Measurements from ENCODE around the gene NRG2.

- no peak for TF ChIP-seq GABPA (IDR thresholded peaks at IDR 0.05; ENCODE audit: low read depth)
- TF ChIP-seq CTCF (IDR thresholded peaks at IDR 0.05; ENCODE audit: insufficient read depth, low read length), result no peak
- TF ChIP-seq POLR2AphosphoS5 (IDR thresholded peaks at IDR 0.05; ENCODE audit: low read depth), result no peak
- TF ChIP-seq, protein P1, sequence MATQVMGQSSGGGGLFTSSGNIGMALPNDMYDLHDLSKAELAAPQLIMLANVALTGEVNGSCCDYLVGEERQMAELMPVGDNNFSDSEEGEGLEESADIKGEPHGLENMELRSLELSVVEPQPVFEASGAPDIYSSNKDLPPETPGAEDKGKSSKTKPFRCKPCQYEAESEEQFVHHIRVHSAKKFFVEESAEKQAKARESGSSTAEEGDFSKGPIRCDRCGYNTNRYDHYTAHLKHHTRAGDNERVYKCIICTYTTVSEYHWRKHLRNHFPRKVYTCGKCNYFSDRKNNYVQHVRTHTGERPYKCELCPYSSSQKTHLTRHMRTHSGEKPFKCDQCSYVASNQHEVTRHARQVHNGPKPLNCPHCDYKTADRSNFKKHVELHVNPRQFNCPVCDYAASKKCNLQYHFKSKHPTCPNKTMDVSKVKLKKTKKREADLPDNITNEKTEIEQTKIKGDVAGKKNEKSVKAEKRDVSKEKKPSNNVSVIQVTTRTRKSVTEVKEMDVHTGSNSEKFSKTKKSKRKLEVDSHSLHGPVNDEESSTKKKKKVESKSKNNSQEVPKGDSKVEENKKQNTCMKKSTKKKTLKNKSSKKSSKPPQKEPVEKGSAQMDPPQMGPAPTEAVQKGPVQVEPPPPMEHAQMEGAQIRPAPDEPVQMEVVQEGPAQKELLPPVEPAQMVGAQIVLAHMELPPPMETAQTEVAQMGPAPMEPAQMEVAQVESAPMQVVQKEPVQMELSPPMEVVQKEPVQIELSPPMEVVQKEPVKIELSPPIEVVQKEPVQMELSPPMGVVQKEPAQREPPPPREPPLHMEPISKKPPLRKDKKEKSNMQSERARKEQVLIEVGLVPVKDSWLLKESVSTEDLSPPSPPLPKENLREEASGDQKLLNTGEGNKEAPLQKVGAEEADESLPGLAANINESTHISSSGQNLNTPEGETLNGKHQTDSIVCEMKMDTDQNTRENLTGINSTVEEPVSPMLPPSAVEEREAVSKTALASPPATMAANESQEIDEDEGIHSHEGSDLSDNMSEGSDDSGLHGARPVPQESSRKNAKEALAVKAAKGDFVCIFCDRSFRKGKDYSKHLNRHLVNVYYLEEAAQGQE (IDR thresholded peaks at IDR 0.05; ENCODE audit: insufficient replicate concordance, low read depth), result no peak
- TF ChIP-seq SPI1 (IDR thresholded peaks at IDR 0.05; ENCODE audit: borderline replicate concordance, low read depth), result no peak
Measured at GRCh38 chr5:140044041-140044440, 942 bp upstream of the NRG2 start.

Measured in HL-60 (cell line).